Measurements from ENCODE around the gene CITED2. TPM values are rescaled to one million over a fixed set of nuclear protein-coding genes. Genes with fewer than 3 reads are reported as not detected.

Gene CITED2
- total RNA-seq, 1 donor from 2014 or later = 147 TPM

DNA sequence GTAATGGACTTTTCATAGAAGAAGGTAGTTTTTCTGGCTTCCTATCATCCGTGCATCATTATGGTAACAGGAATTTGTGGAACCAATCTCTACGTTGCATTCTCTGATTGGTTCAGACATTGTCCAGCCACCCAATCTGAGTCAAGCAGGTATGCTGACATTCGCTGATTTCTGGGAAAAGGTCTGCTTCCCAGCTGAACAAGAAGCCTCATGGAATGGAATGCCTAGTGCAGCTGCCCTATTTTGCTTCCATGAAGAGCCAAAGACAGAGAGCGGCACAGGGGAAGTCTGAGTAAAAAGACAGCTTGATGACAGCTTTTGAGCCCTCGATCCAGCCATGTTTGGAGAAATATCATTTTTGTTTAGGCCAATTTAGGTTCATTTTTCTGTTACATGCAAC, 44.1 kb downstream of the CITED2 start:
- no peak for DNase-seq (ENCODE audit: low spot score in 2 of 2)
- intact Hi-C loops (cut with DNase I) = loop anchor here (5.0 to 10.0 kb wide), 2 partner anchors 38 to 196 kb away; partner anchors contain the start of genes HECA and TXLNB
- H3K27ac ChIP-seq = no peak overlapping the region
- TF ChIP-seq, protein P1, sequence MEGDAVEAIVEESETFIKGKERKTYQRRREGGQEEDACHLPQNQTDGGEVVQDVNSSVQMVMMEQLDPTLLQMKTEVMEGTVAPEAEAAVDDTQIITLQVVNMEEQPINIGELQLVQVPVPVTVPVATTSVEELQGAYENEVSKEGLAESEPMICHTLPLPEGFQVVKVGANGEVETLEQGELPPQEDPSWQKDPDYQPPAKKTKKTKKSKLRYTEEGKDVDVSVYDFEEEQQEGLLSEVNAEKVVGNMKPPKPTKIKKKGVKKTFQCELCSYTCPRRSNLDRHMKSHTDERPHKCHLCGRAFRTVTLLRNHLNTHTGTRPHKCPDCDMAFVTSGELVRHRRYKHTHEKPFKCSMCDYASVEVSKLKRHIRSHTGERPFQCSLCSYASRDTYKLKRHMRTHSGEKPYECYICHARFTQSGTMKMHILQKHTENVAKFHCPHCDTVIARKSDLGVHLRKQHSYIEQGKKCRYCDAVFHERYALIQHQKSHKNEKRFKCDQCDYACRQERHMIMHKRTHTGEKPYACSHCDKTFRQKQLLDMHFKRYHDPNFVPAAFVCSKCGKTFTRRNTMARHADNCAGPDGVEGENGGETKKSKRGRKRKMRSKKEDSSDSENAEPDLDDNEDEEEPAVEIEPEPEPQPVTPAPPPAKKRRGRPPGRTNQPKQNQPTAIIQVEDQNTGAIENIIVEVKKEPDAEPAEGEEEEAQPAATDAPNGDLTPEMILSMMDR (IDR thresholded peaks at IDR 0.05) = no peak
- peaks cover 1 to 4% of the 10 kb centered on the region in 2 donors for H3K4me1 ChIP-seq
- H3K27me3 ChIP-seq = no peaks in the 10 kb centered on the region
- no peaks in the 10 kb centered on the region for H3K36me3 ChIP-seq
- no peaks in the 10 kb centered on the region for H3K9me3 ChIP-seq
- no peak overlapping the region for H3K4me3 ChIP-seq

GRCh38 chr6:139329224-139329623, 45.2 kb downstream of the CITED2 start:
- H3K36me3 ChIP-seq = no peaks in the 10 kb centered on the region
- TF ChIP-seq, protein P1 (IDR thresholded peaks at IDR 0.05) = no peak
- H3K27me3 ChIP-seq = no peaks in the 10 kb centered on the region
- no peaks in the 10 kb centered on the region for H3K9me3 ChIP-seq
- H3K27ac ChIP-seq = no peak overlapping the region
- H3K4me3 ChIP-seq = no peak overlapping the region
- intact Hi-C loops (cut with DNase I) = no loop called here
- no peak for DNase-seq (ENCODE audit: low spot score in 2 of 2)
- no peaks in the 10 kb centered on the region for H3K4me1 ChIP-seq

DNA sequence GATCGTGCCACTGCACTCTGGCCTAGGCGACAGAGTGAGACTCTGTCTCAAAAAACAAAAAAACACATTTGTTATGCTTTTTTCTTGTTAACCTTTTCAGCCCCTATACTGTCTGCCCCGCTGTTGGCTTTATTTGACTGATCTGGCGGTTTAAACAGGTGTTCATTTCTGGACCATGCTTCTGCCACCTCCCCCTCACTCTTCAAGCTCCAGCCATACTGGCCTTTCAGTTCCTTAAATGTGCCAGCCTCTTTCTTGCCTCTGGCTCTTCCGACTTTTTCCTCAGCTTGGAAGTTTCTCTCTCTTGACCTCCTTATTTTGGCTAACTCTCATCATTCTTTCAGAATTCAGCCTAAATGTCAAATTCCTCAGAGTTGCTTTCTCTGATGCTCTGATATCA, 47.4 kb downstream of the CITED2 start:
- TF ChIP-seq, protein P1 (IDR thresholded peaks at IDR 0.05) = no peak
- intact Hi-C loops (cut with DNase I) = no loop called here

GRCh38 chr6:139325686-139326085, 48.8 kb downstream of the CITED2 start:
- intact Hi-C loops (cut with DNase I) = no loop called here

More for the DNA sequence above, 47.4 kb downstream of the CITED2 start:
- Histone ChIP-seq H3K4me1 (no peaks in the 10 kb centered on the region), H3K36me3 (no peaks in the 10 kb centered on the region), H3K9me3 (no peaks in the 10 kb centered on the region), H3K27ac (no peak overlapping the region), H3K4me3 (no peak overlapping the region), H3K27me3 (no peaks in the 10 kb centered on the region)
- no peak for DNase-seq (ENCODE audit: low spot score in 2 of 2)

DNA sequence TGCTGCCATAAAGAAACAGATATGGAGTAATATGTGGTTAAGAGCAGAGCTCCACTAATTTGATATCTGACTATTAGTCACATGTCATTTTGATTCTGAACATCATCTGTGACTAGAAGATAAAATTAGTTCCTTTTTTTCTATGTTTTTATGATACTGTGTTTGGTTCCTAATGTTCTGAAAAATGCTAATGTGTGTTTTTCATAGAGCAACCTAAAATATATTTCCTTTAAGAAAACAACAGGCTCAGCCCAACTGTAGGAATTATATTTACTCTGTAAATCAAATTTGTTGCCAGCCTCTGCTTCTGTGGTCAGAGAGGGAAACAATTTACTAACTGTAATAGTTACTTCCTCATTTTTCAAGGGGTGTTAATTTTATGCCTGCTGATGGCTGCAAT, 49.3 kb downstream of the CITED2 start:
- H3K9me3 ChIP-seq = no peaks in the 10 kb centered on the region
- no peak overlapping the region for H3K4me3 ChIP-seq
- H3K27me3 ChIP-seq = no peaks in the 10 kb centered on the region
- H3K27ac ChIP-seq = peak overlapping the region in 1 of 2 donors; percentile 17
- no peaks in the 10 kb centered on the region for H3K36me3 ChIP-seq
- no peaks in the 10 kb centered on the region for H3K4me1 ChIP-seq
- no peak for DNase-seq (ENCODE audit: low spot score in 2 of 2)
- intact Hi-C loops (cut with DNase I) = no loop called here
- TF ChIP-seq, protein P1 (IDR thresholded peaks at IDR 0.05) = no peak

More at GRCh38 chr6:139325686-139326085, 48.8 kb downstream of the CITED2 start:
- TF ChIP-seq, protein P1 (IDR thresholded peaks at IDR 0.05) = no peak
- no peak overlapping the region for H3K27ac ChIP-seq
- H3K9me3 ChIP-seq = no peaks in the 10 kb centered on the region
- no peak for DNase-seq (ENCODE audit: low spot score in 2 of 2)
- no peaks in the 10 kb centered on the region for H3K4me1 ChIP-seq
- H3K4me3 ChIP-seq = no peak overlapping the region
- no peaks in the 10 kb centered on the region for H3K27me3 ChIP-seq
- no peaks in the 10 kb centered on the region for H3K36me3 ChIP-seq

- no peaks in the 10 kb centered on the region for H3K27me3 ChIP-seq
- no peaks in the 10 kb centered on the region for H3K4me1 ChIP-seq
- H3K27ac ChIP-seq = peak overlapping the region in 1 of 2 donors; percentile 1
- TF ChIP-seq, protein P1 (IDR thresholded peaks at IDR 0.05) = no peak
- DNase-seq (ENCODE audit: low spot score in 2 of 2) = no peak
- H3K36me3 ChIP-seq = no peaks in the 10 kb centered on the region
- intact Hi-C loops (cut with DNase I) = no loop called here
- H3K9me3 ChIP-seq = no peaks in the 10 kb centered on the region
- no peak overlapping the region for H3K4me3 ChIP-seq
Observed at GRCh38 chr6:139324301-139324555, 50.2 kb downstream of the CITED2 start.
